Measurements from ENCODE around the gene WDR7. TPM values are rescaled to one million over a fixed set of nuclear protein-coding genes. Genes with fewer than 3 reads are reported as not detected.

Gene WDR7
- total RNA-seq, 4 donors from 2014 or later: 22.6 to 39.0 (median 31.2) TPM

DNA sequence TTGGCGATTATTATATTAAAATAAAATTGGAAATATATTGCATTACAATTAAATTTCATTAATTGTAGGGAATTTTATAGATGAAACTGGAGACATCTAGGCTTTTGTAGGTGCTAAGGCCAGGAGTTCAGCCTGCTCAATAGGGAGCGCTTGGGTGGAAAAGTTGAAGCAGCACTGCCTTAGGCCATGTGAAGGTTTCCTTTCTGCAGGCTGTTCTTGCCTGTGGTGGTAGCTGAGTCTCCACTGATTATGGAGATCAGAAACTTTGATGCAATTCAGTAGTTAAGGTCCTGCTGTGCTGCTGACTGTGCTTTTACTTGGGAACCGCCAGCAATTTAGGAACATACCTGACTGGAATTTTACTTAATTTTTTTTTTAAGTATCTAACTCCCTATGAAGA lies 315.9 kb downstream of the WDR7 start:
- no peak overlapping the region for H3K4me3 ChIP-seq
- H3K9me3 ChIP-seq: no peaks in the 10 kb centered on the region
- TF ChIP-seq, protein P1, sequence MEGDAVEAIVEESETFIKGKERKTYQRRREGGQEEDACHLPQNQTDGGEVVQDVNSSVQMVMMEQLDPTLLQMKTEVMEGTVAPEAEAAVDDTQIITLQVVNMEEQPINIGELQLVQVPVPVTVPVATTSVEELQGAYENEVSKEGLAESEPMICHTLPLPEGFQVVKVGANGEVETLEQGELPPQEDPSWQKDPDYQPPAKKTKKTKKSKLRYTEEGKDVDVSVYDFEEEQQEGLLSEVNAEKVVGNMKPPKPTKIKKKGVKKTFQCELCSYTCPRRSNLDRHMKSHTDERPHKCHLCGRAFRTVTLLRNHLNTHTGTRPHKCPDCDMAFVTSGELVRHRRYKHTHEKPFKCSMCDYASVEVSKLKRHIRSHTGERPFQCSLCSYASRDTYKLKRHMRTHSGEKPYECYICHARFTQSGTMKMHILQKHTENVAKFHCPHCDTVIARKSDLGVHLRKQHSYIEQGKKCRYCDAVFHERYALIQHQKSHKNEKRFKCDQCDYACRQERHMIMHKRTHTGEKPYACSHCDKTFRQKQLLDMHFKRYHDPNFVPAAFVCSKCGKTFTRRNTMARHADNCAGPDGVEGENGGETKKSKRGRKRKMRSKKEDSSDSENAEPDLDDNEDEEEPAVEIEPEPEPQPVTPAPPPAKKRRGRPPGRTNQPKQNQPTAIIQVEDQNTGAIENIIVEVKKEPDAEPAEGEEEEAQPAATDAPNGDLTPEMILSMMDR (IDR thresholded peaks at IDR 0.05): no peak
- H3K27me3 ChIP-seq: no peaks in the 10 kb centered on the region
- H3K27ac ChIP-seq: no peak overlapping the region
- H3K36me3 ChIP-seq: peaks cover 0 to 29% (median 0%) of the 10 kb centered on the region in 3 donors
- H3K4me1 ChIP-seq: no peaks in the 10 kb centered on the region
- no peak for DNase-seq (ENCODE audit: low spot score in 2 of 2)
- WGBS, 2 donors: 95 to 97% methylated on average over 3 of the region's 3 CpGs

DNA sequence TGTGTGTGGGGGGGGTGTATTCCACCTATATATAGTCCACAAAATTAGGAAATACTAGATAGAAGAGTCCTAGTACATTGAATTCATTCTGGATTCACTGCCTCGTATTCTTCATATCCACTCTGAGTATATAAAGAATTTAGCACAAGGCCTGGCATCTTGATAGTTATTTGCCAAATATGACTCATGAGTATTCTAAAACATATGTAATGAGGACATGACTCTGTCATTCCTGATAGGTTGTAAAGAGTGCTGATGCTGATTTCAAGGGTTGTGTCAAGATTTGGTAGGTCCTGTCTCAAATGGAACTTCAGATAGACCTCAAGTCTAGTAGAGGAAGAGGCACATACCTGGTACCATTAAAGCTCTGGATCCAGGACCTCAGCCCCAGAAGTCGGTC lies 322.3 kb downstream of the WDR7 start:
- H3K36me3 ChIP-seq: peaks cover 0 to 14% (median 0%) of the 10 kb centered on the region in 3 donors
- H3K9me3 ChIP-seq: no peaks in the 10 kb centered on the region
- no peak for DNase-seq (ENCODE audit: low spot score in 2 of 2)
- TF ChIP-seq EP300 (IDR thresholded peaks at IDR 0.05): no peak
- TF ChIP-seq, protein P1 (IDR thresholded peaks at IDR 0.05): no peak
- no peak for TF ChIP-seq POLR2A (IDR thresholded peaks at IDR 0.05)
- no peaks in the 10 kb centered on the region for H3K27me3 ChIP-seq
- H3K4me1 ChIP-seq: no peaks in the 10 kb centered on the region
- WGBS, 2 donors: 98 to 99% methylated on average over 2 of the region's 2 CpGs
- H3K27ac ChIP-seq: no peak overlapping the region
- H3K4me3 ChIP-seq: no peak overlapping the region

DNA sequence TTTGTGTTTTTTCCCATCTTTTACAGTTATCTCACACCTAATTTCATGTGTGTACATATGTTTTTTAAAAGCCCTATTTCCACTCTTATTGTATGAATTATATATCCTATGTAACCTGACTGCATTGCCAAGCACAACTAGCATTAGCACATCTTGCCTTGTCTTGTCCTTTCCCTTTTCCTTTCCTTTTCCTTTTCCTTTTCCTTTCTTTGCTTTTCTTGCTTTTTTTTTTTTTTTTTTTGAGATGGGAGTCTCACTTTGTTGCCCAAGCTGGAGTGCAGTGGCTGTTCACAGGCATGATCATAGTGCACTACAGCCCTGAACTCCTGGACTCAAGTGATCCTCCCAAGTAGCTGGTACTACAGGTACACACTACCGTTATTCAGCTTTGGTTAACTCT lies 323.0 kb downstream of the WDR7 start:
- TF ChIP-seq EP300 (IDR thresholded peaks at IDR 0.05) (no peak), POLR2A (IDR thresholded peaks at IDR 0.05) (no peak)
- TF ChIP-seq, protein P1 (IDR thresholded peaks at IDR 0.05): no peak
- Histone ChIP-seq H3K9me3 (no peaks in the 10 kb centered on the region), H3K27me3 (no peaks in the 10 kb centered on the region), H3K4me3 (no peak overlapping the region), H3K36me3 (peaks cover 0 to 9% (median 0%) of the 10 kb centered on the region in 3 donors), H3K4me1 (no peaks in the 10 kb centered on the region), H3K27ac (no peak overlapping the region)
- WGBS, 2 donors: 83 to 91% methylated on average over 1 of the region's 1 CpG
- no peak for DNase-seq (ENCODE audit: low spot score in 2 of 2)

DNA sequence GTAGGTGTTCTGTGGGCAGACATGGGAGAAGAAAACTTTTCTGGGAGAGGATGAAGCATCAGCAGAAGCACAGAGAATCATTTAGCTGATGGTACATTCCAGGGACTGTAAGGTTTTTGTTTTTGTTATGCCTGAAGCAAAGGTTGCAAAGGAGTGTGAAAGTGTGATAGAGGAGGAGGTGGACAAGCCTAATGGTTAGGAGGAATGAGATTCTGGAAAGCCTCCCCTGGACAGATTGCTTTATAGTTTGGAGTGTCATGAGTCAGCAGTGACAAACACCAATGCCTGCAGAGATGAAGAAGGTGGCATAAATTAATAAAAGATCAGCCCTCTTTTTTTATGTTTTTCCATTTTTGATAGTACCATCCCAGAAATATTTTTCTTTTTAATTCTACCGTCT lies 324.1 kb downstream of the WDR7 start:
- H3K9me3 ChIP-seq: no peaks in the 10 kb centered on the region
- 93 to 97% methylated on average over 1 of the region's 1 CpG for WGBS, 2 donors
- no peak for DNase-seq (ENCODE audit: low spot score in 2 of 2)
- H3K36me3 ChIP-seq: peaks cover 0 to 9% (median 0%) of the 10 kb centered on the region in 3 donors
- H3K4me3 ChIP-seq: no peak overlapping the region
- H3K27me3 ChIP-seq: no peaks in the 10 kb centered on the region
- TF ChIP-seq EP300 (IDR thresholded peaks at IDR 0.05): no peak
- no peak for TF ChIP-seq POLR2A (IDR thresholded peaks at IDR 0.05)
- TF ChIP-seq, protein P1 (IDR thresholded peaks at IDR 0.05): no peak
- no peaks in the 10 kb centered on the region for H3K4me1 ChIP-seq
- no peak overlapping the region for H3K27ac ChIP-seq

DNA sequence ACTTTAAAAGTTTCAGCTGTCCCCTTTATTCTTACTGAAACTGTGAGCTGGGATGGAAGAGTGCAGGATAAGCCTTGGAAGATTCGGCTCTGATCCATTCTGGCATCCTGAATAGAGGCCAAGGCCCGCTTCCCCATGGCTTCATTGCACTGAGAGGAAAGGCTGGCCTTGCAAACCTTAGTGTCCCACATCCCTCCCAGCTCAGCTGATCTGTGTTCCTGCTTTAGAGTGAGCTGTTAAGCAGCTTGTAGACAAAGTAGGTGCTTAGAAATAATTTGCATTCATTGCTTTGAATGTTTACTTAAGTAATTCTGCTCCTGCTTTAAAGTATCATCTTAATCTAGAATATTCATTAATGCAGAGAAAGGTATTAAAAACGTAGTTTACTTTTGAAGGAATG lies 326.1 kb downstream of the WDR7 start:
- TF ChIP-seq POLR2A (IDR thresholded peaks at IDR 0.05): no peak
- no peak for TF ChIP-seq EP300 (IDR thresholded peaks at IDR 0.05)
- TF ChIP-seq, protein P1 (IDR thresholded peaks at IDR 0.05): no peak
- Histone ChIP-seq H3K27ac (no peak overlapping the region), H3K4me1 (no peaks in the 10 kb centered on the region), H3K4me3 (no peak overlapping the region), H3K27me3 (no peaks in the 10 kb centered on the region), H3K9me3 (no peaks in the 10 kb centered on the region), H3K36me3 (peaks cover 0 to 9% (median 0%) of the 10 kb centered on the region in 3 donors)
- no peak for DNase-seq (ENCODE audit: low spot score in 2 of 2)
- WGBS, 2 donors: 89% methylated on average over 3 of the region's 3 CpGs
